CD4-positive, alpha-beta T cell (primary cell): ENCODE results near the gene ARSH. TPM values are rescaled to one million over a fixed set of nuclear protein-coding genes. Genes with fewer than 3 reads are reported as not detected.
"Not testable (repeated sequence)": the region's sequence is repeated elsewhere in the genome, so short reads cannot be mapped to it uniquely, and the experiment has no call there.

Experiments
- ATAC-seq: fragments of 200-7000 bp; cut with Tn5 transposase; one replicate; pipeline ENCODE4 v1.10.0; 2022; ENCODE audit warnings: mild to moderate bottlenecking; ENCODE audit not compliant: poor library complexity
- CTCF ChIA-PET: fragments of 350-600 bp; sonication (Branson Sonifier 250); formaldehyde crosslinking; loops from one replicate; lab custom pipeline; 2021; ENCODE audit warnings: antibody characterized with exemption, inconsistent platforms; lab: Charles Lee
- POLR2A ChIA-PET: fragments of 350-600 bp; sonication (Branson Sonifier 250); formaldehyde crosslinking; loops from one replicate; lab custom pipeline; 2021; ENCODE audit warnings: antibody characterized with exemption, inconsistent platforms; lab: Charles Lee
- DNase-seq, 14 experiments: peaks; one replicate each; pipeline ENCODE4 v3.0.0-alpha.2; 2013 to 2020; ENCODE audit warnings: mixed read lengths in 2 of 14
- H3K27ac ChIP-seq, 2 donors: one replicate each; pipeline versions ENCODE4 v1.5.1 to v1.7.0; 2013; ENCODE audit warnings: low read length in 2 of 2, low read depth in 1 of 2, mild to moderate bottlenecking in 1 of 2
- H3K27me3 ChIP-seq, 2 experiments: 1 replicate in 1 of 2; 2 replicates in 1 of 2; pipeline versions ENCODE4 v1.6.1 to v1.7.0; 2013; ENCODE audit warnings: low read length in 2 of 2, control low read depth in 1 of 2, mild to moderate bottlenecking in 1 of 2, moderate library complexity in 1 of 2; ENCODE audit not compliant: insufficient read depth in 2 of 2, control insufficient read depth in 1 of 2
- H3K36me3 ChIP-seq: one replicate; pipeline ENCODE4 v1.6.1; 2013; ENCODE audit warnings: low read length, control low read depth; ENCODE audit not compliant: insufficient read depth
- H3K4me1 ChIP-seq: one replicate; pipeline ENCODE4 v1.6.1; 2013; ENCODE audit warnings: low read length, control low read depth; ENCODE audit not compliant: insufficient read depth
- H3K4me3 ChIP-seq: one replicate; pipeline ENCODE4 v1.5.1; 2013; ENCODE audit warnings: mild to moderate bottlenecking, low read length, moderate library complexity
- H3K9me3 ChIP-seq, 2 experiments: 1 replicate in 1 of 2; 2 replicates in 1 of 2; pipeline versions ENCODE4 v1.6.1 to v1.7.0; 2013; ENCODE audit warnings: low read length in 2 of 2, mild to moderate bottlenecking in 2 of 2, control low read depth in 1 of 2, moderate library complexity in 1 of 2; ENCODE audit not compliant: control insufficient read depth in 1 of 2, insufficient read depth in 1 of 2
- H3K27ac Mint-ChIP-seq: one replicate; pipeline ENCODE4 v1.8.0; 2020; ENCODE audit warnings: mixed read lengths
- H3K27me3 Mint-ChIP-seq: one replicate; pipeline ENCODE4 v1.8.0; 2021; ENCODE audit warnings: mixed read lengths
- H3K36me3 Mint-ChIP-seq: one replicate; pipeline ENCODE4 v1.8.0; 2021; ENCODE audit warnings: low read depth, mixed read lengths
- H3K4me1 Mint-ChIP-seq: one replicate; pipeline ENCODE4 v1.8.0; 2021; ENCODE audit warnings: low read depth, mixed read lengths
- H3K4me3 Mint-ChIP-seq: one replicate; pipeline ENCODE4 v1.8.0; 2020; ENCODE audit warnings: mild to moderate bottlenecking, mixed read lengths
- H3K9me3 Mint-ChIP-seq: one replicate; pipeline ENCODE4 v1.8.0; 2020; ENCODE audit warnings: mixed read lengths
- CTCF ChIP-seq: fragments of 200-600 bp; IDR thresholded peaks from one replicate; pipeline ENCODE4 v1.8.0; 2022; ENCODE audit warnings: antibody characterized with exemption, mild to moderate bottlenecking
- intact Hi-C, 2 experiments: fragments of 100-400 bp; cut with DNase I in 1 of 2; cut with micrococcal nuclease in 1 of 2; formaldehyde crosslinking; loops; one replicate each; pipeline versions ENCODE4 v1.15.1 to v1.9.0; 2023 to 2025; cut with DNase I, micrococcal nuclease
- total RNA-seq, 174 experiments: library from RNA in 2 of 174; stranded (reverse) in 2 of 174; gene quantifications; one replicate each; pipeline ENCODE4 v1.2.3 and lab custom pipeline; 2021 to 2026

The ARSH gene
- total RNA-seq, 2 experiments from 2014 or later: not detected

- CTCF ChIA-PET: no interaction called here
- Histone ChIP-seq H3K9me3 (peaks cover 0 to 4% of the 10 kb centered on the region in 2 experiments), H3K27me3 (peaks cover 0 to 2% of the 10 kb centered on the region in 2 experiments), H3K36me3 (no peaks in the 10 kb centered on the region), H3K4me3 (no peak overlapping the region), H3K4me1 (no peaks in the 10 kb centered on the region), H3K27ac (no peak overlapping the region)
- Mint-ChIP-seq H3K27ac (no peak overlapping the region), H3K36me3 (no peaks in the 10 kb centered on the region), H3K9me3 (no peaks in the 10 kb centered on the region), H3K27me3 (no peaks in the 10 kb centered on the region), H3K4me1 (peaks cover 6% of the 10 kb centered on the region), H3K4me3 (peak overlapping the region; percentile 85)
- ATAC-seq: no peak
- POLR2A ChIA-PET: no interaction called here
- intact Hi-C loops: no loop called here
- TF ChIP-seq CTCF: no peak
- DNase-seq: no peak
These were observed 37.3 kb upstream of the ARSH start for GRCh38 chrX:2969021-2969420.

DNA sequence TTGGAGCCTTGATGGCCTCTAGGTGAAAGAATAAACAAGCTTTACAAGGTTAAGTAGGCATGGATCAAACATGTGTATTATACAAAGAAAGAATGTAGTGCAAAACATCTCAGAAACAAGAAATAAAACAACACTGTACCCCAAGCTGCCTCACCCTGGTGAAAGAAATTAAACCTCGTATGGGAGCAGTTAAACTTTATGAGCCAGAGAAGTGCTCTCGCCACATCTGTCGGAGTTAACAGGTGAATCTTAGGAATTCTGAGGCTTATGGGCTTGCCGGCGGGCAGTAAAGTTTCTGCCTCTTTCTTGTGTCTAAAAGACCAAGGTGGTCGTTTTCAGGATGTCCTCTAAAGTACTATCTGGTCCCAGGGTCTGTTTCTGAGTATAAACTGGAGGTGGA, 34.0 kb upstream of the ARSH start:
- TF ChIP-seq CTCF: no peak
- no peaks in the 10 kb centered on the region for H3K4me1 ChIP-seq
- no peaks in the 10 kb centered on the region for H3K27me3 Mint-ChIP-seq
- CTCF ChIA-PET: no interaction called here
- H3K9me3 Mint-ChIP-seq: no peaks in the 10 kb centered on the region
- H3K9me3 ChIP-seq: peaks cover 0 to 4% of the 10 kb centered on the region in 2 experiments
- intact Hi-C loops: no loop called here
- no peaks in the 10 kb centered on the region for H3K36me3 ChIP-seq
- no peaks in the 10 kb centered on the region for H3K36me3 Mint-ChIP-seq
- no peak overlapping the region for H3K4me3 Mint-ChIP-seq
- peaks cover 0 to 2% of the 10 kb centered on the region in 2 experiments for H3K27me3 ChIP-seq
- POLR2A ChIA-PET: no interaction called here
- no peak overlapping the region for H3K4me3 ChIP-seq
- H3K4me1 Mint-ChIP-seq: peaks cover 6% of the 10 kb centered on the region
- no peak overlapping the region for H3K27ac Mint-ChIP-seq
- no peak overlapping the region for H3K27ac ChIP-seq
- no peak for ATAC-seq
- DNase-seq: no peak

- H3K27ac Mint-ChIP-seq: no peak overlapping the region
- Histone ChIP-seq H3K27ac (no peak overlapping the region), H3K4me3 (no peak overlapping the region), H3K36me3 (no peaks in the 10 kb centered on the region), H3K27me3 (peaks cover 0 to 2% of the 10 kb centered on the region in 2 experiments), H3K4me1 (no peaks in the 10 kb centered on the region), H3K9me3 (peaks cover 0 to 4% of the 10 kb centered on the region in 2 experiments)
- H3K36me3 Mint-ChIP-seq: no peaks in the 10 kb centered on the region
- TF ChIP-seq CTCF: no peak
- no peaks in the 10 kb centered on the region for H3K4me1 Mint-ChIP-seq
- DNase-seq (no peak), ATAC-seq (no peak)
- intact Hi-C loops: no loop called here
- no peaks in the 10 kb centered on the region for H3K9me3 Mint-ChIP-seq
- no peak overlapping the region for H3K4me3 Mint-ChIP-seq
- no peaks in the 10 kb centered on the region for H3K27me3 Mint-ChIP-seq
- ChIA-PET CTCF (no interaction called here), POLR2A (no interaction called here)
These were observed 31.4 kb upstream of the ARSH start for GRCh38 chrX:2974961-2975360.

GRCh38 chrX:2978639-2979038, 27.7 kb upstream of the ARSH start:
- POLR2A ChIA-PET, H3K4me1 Mint-ChIP-seq, H3K27ac ChIP-seq, H3K27ac Mint-ChIP-seq, H3K9me3 Mint-ChIP-seq, H3K4me3 ChIP-seq, H3K4me1 ChIP-seq, H3K27me3 Mint-ChIP-seq, ATAC-seq, H3K27me3 ChIP-seq, H3K4me3 Mint-ChIP-seq, intact Hi-C loops, CTCF ChIA-PET, H3K36me3 Mint-ChIP-seq, H3K36me3 ChIP-seq, DNase-seq, H3K9me3 ChIP-seq: not testable (repeated sequence)
